GM19372 (cell line): ENCODE measurements around the gene SPN.
"Not testable (repeated sequence)": the region's sequence is repeated elsewhere in the genome, so short reads cannot be mapped to it uniquely, and the experiment has no call there.

Source experiments
- ATAC-seq: cut with Tn5 transposase; IDR thresholded peaks from one replicate; pipeline ENCODE4 v1.9.1; 2021; ENCODE audit warnings: mild to moderate bottlenecking, low read depth, moderate library complexity; ENCODE audit not compliant: unreplicated experiment

The SPN gene

GRCh38 chr16:29699324-29700219 lies 36.5 kb downstream of the SPN start:
- ATAC-seq, result no peak

GRCh38 chr16:29700253-29700987 lies 37.4 kb downstream of the SPN start:
- no peak for ATAC-seq

- ATAC-seq, result no peak
Measured at GRCh38 chr16:29701214-29701555, 38.1 kb downstream of the SPN start.

GRCh38 chr16:29702269-29702668 lies 39.2 kb downstream of the SPN start:
- ATAC-seq, result no peak

- no peak for ATAC-seq
Measured at GRCh38 chr16:29705030-29705429, 42.0 kb downstream of the SPN start.

GRCh38 chr16:29707160-29707559 lies 44.1 kb downstream of the SPN start:
- not testable (repeated sequence) for ATAC-seq

GRCh38 chr16:29708917-29709600 lies 46.0 kb downstream of the SPN start:
- no peak for ATAC-seq

GRCh38 chr16:29709657-29710056 lies 46.6 kb downstream of the SPN start:
- not testable (repeated sequence) for ATAC-seq

GRCh38 chr16:29710227-29711219 lies 47.5 kb downstream of the SPN start:
- no peak for ATAC-seq

- ATAC-seq, result no peak
Measured at GRCh38 chr16:29712809-29713208, 49.8 kb downstream of the SPN start.

GRCh38 chr16:29714396-29714795 lies 51.3 kb downstream of the SPN start:
- ATAC-seq, result no peak

- no peak for ATAC-seq
Measured at GRCh38 chr16:29714972-29715371, 51.9 kb downstream of the SPN start.

GRCh38 chr16:29717113-29717512 lies 54.1 kb downstream of the SPN start:
- ATAC-seq, result no peak

GRCh38 chr16:29719063-29719462 lies 56.0 kb downstream of the SPN start:
- ATAC-seq, result no peak
